Measurements from ENCODE around the gene PRKAG2. TPM values are rescaled to one million over a fixed set of nuclear protein-coding genes. Genes with fewer than 3 reads are reported as not detected.

The PRKAG2 gene
- total RNA-seq, 1 donor from 2014 or later = 15.7 TPM

DNA sequence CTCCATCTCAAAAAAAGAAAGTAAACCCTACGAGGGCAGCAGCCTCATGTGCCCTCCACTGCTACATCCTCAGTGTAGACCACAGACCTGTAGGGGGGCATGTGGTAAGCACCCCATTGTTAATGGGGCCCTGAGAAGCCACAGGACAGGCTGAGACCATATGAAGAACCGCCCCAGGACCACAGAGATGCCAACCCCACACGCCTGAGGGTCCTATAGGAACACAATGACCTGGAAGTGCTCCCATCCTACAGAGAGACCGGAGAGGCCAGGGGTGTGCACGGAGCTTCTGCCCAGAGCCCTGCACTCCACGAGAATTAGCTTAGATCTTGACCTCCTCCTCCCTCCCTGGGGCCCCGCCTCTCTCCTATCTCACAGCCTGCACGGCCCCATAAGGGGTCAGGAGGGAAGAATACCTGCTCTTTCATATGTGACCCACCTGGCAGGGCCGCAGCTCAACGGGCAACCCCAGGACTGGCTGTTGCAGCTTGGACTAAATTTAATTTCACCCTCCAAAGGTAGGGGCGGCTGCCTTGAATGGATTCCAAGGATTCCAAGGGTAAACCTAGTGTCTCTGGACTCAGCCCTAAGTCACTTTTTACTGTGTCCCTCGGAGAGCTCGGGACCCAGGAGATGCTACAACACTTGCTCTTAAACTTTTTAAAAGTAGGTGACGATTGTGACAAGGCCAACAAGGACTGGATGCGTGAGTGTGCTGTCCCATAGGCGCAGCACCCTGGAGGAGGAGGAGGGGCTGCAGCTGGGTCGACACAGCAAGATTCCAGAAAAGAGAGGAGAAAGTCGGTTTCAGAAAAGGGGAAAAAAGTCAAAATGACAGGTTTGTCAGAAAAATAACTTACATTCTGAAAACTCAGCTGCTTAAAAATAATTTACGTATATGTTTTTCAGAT, 24.2 kb downstream of the PRKAG2 start:
- Mint-ChIP-seq H3K27ac (no peak overlapping the region), H3K9me3 (no peaks in the 10 kb centered on the region)
- no peak for DNase-seq (ENCODE audit: low spot score in 2 of 2, unreplicated experiment in 2 of 2)

DNA sequence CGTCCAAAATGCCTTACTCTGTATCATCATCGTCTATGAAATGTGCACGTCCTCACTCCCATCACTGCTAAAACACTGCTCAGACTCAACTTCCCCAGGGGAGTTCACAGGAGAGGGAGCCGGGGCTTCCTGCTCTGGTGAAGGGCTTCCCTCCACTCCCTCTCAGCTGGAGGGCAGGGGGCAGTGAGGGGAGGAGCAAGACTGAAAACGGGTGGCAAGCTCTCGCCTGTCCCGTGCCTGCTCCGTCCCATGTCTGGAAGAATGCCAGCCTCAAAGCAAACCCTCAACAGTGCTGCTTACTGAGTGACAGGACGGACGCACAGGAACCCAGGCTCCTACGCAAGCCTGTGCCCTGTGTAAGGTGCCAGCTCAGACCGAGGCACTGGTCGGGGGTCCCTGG, 25.1 kb downstream of the PRKAG2 start:
- H3K4me3 Mint-ChIP-seq = no peak overlapping the region
- TF ChIP-seq, protein P1, sequence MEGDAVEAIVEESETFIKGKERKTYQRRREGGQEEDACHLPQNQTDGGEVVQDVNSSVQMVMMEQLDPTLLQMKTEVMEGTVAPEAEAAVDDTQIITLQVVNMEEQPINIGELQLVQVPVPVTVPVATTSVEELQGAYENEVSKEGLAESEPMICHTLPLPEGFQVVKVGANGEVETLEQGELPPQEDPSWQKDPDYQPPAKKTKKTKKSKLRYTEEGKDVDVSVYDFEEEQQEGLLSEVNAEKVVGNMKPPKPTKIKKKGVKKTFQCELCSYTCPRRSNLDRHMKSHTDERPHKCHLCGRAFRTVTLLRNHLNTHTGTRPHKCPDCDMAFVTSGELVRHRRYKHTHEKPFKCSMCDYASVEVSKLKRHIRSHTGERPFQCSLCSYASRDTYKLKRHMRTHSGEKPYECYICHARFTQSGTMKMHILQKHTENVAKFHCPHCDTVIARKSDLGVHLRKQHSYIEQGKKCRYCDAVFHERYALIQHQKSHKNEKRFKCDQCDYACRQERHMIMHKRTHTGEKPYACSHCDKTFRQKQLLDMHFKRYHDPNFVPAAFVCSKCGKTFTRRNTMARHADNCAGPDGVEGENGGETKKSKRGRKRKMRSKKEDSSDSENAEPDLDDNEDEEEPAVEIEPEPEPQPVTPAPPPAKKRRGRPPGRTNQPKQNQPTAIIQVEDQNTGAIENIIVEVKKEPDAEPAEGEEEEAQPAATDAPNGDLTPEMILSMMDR (IDR thresholded peaks at IDR 0.05; ENCODE audit: unreplicated experiment) = no peak
- peaks cover 7% of the 10 kb centered on the region for H3K4me1 Mint-ChIP-seq
- H3K9me3 Mint-ChIP-seq = no peaks in the 10 kb centered on the region
- DNase-seq (ENCODE audit: low spot score in 2 of 2, unreplicated experiment in 2 of 2) = no peak
- no peaks in the 10 kb centered on the region for H3K36me3 Mint-ChIP-seq
- peaks cover 4% of the 10 kb centered on the region for H3K27me3 Mint-ChIP-seq (ENCODE audit: low read depth)
- no peak overlapping the region for H3K27ac Mint-ChIP-seq

More for the DNA sequence above, 24.2 kb downstream of the PRKAG2 start:
- H3K36me3 Mint-ChIP-seq = no peaks in the 10 kb centered on the region
- TF ChIP-seq, protein P1 (IDR thresholded peaks at IDR 0.05; ENCODE audit: unreplicated experiment) = no peak
- peaks cover 7% of the 10 kb centered on the region for H3K4me1 Mint-ChIP-seq
- no peak overlapping the region for H3K4me3 Mint-ChIP-seq
- peaks cover 8% of the 10 kb centered on the region for H3K27me3 Mint-ChIP-seq (ENCODE audit: low read depth)

DNA sequence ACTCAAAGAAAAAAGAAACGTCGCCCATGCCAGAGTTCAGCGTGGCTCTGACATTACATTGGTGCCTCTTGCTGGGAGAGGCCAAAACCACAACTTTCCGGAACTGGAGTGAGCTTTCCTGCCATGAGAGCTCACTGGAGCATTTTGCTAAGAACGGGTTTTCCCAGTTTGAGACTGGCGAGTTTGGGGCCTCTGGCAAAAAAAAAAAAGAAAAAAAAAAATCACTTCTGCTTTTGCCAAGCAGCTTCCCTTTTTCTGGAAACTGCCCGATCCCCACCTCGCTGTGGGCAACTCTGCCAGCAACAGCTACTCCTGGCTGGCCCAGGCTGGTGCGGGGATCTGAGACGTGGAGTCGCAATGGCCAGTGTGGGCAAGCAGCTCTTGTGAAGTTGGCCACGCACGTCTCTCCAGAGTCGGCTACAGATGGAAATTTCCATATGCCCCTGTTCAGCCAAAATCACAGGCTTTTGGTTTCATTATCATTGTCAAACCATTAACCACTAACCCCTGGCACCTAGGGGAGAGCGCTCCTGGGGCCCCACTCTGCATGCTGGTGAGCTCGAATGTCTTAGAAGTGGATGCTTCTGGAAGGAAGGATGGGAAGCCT, 25.7 kb downstream of the PRKAG2 start:
- H3K4me1 Mint-ChIP-seq = peaks cover 7% of the 10 kb centered on the region
- TF ChIP-seq, protein P1 (IDR thresholded peaks at IDR 0.05; ENCODE audit: unreplicated experiment) = no peak

DNA sequence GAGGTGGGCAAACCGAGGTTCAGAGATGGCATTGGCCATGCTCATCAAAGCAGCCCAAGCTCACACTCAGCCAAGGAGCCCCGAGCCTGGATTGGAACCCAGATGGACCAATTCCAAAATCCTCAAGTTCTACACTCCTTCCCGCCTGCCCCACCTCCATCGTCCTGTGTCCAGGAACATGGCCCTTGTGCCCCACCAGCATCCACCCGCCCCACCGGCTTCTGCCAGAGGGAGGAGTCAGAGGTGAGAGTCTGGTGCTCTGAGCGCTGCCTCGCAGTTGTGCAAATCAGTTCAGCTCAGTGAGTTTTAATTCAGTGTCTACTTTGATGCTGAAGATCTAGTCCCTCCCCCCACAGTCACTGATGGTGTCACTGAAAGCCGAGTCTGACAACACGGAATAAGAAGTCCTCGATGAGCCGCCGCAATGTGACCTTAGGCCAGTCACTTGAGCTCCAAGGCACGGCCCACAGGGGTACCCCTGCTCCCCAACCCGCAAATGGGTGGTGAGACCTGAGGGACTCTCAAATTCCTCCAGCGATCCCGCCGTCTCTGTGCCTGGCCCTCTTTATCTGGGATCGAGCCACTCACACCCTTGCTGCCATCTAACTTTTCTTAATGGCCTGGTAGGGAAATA, 26.3 kb downstream of the PRKAG2 start:
- Mint-ChIP-seq H3K27me3 (ENCODE audit: low read depth) (no peaks in the 10 kb centered on the region), H3K4me3 (no peak overlapping the region), H3K27ac (no peak overlapping the region), H3K4me1 (peaks cover 7% of the 10 kb centered on the region), H3K9me3 (no peaks in the 10 kb centered on the region), H3K36me3 (no peaks in the 10 kb centered on the region)
- DNase-seq (ENCODE audit: low spot score in 2 of 2, unreplicated experiment in 2 of 2) = no peak
- TF ChIP-seq, protein P1 (IDR thresholded peaks at IDR 0.05; ENCODE audit: unreplicated experiment) = no peak

More for the DNA sequence above, 25.7 kb downstream of the PRKAG2 start:
- Mint-ChIP-seq H3K27ac (no peak overlapping the region), H3K9me3 (no peaks in the 10 kb centered on the region), H3K36me3 (no peaks in the 10 kb centered on the region), H3K27me3 (ENCODE audit: low read depth) (no peaks in the 10 kb centered on the region), H3K4me3 (no peak overlapping the region)
- DNase-seq (ENCODE audit: low spot score in 2 of 2, unreplicated experiment in 2 of 2) = no peak

DNA sequence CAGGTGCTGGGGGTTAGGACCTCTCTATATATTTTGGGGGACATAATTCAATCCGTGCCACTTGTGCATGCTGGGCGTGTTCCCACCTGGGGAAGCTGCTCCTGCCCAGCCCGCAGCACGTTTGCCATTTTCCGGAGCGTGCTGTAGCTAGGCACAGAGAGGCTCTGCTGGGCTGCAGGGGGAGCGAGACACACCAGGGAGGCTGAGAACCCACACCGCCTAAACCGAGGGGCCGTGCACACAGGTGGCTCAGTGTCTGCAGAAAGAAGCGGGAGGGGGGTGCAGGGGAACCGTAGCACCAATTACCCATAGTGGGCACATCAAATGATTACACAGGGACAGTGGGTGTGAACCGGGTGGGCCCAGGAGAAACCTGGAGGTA, 27.0 kb downstream of the PRKAG2 start:
- no peaks in the 10 kb centered on the region for H3K36me3 Mint-ChIP-seq
- peaks cover 3% of the 10 kb centered on the region for H3K27me3 Mint-ChIP-seq (ENCODE audit: low read depth)
- TF ChIP-seq, protein P1 (IDR thresholded peaks at IDR 0.05; ENCODE audit: unreplicated experiment) = no peak
- H3K9me3 Mint-ChIP-seq = no peaks in the 10 kb centered on the region
- no peak overlapping the region for H3K4me3 Mint-ChIP-seq
- H3K27ac Mint-ChIP-seq = no peak overlapping the region
- H3K4me1 Mint-ChIP-seq = peaks cover 7% of the 10 kb centered on the region
- DNase-seq (ENCODE audit: low spot score in 2 of 2, unreplicated experiment in 2 of 2) = no peak
